ENCODE results near the gene MAPT. TPM values are rescaled to one million over a fixed set of nuclear protein-coding genes. Genes with fewer than 3 reads are reported as not detected.

MAPT gene
- total RNA-seq, 1 experiment from 2014 or later, result 1.6 TPM

DNA sequence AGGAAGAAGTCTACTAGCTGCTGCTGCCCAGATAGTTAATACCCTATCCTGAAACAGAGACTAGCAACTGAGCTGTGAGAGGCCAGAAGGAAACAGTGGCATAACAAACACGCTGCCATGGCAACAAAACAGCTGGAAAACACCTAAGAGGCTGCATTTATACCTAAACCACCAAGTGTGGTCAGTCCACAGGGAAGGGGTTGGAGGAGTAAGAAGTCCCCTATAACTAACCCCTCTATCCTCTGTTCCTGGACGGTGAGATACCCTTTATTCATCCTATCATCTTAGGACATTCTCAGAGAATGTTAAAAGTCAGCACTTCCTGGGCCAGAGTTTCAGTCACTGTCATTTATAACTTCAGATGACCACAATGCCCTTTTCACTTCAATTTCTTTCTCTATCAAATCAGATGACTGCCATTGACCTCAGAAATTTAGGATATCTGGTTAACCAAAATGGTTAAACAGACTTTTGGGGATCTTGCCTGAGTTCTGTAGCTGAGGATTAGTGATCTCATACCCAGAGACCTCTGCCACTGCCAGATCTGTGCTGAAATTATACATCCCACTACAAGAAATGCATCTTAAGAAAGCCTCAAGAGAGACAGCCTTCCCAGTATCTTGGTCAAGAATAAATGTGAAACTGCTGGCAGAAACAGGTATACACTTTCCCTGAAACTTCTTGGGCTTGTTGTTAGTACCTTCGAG is 140.9 kb downstream of the MAPT start:
- H3K36me3 Mint-ChIP-seq (ENCODE audit: insufficient read depth, unreplicated experiment), result peaks cover 88% of the 10 kb centered on the region

DNA sequence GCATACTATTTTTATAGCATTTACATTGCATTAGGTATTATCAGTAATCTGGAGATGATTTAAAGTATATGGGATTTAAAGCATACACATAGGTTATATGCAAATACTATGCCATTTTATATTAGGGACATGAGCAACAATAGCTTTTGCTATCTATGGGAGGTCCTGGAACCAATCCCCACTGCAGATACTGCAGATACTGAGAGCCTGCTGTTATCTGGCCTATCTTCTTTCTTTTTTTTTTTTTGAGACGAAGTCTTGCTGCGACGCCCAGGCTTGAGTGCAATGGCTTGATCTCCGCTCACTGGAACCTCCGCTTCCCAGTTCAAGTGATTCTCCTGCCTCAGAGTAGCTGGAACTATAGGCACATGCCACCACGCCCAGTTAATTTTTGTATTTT is 142.1 kb downstream of the MAPT start:
- no peak overlapping the region for H3K4me3 Mint-ChIP-seq (ENCODE audit: low read depth, unreplicated experiment)
- no peak for DNase-seq
- H3K36me3 Mint-ChIP-seq (ENCODE audit: insufficient read depth, unreplicated experiment), result peaks cover 88% of the 10 kb centered on the region
- no peak overlapping the region for H3K27ac Mint-ChIP-seq (ENCODE audit: unreplicated experiment)
- intact Hi-C loops (cut with micrococcal nuclease; ENCODE audit: unreplicated experiment), result no loop called here
- no peaks in the 10 kb centered on the region for H3K9me3 Mint-ChIP-seq (ENCODE audit: low read depth, unreplicated experiment)
- CTCF ChIA-PET, result interaction anchor here (0.7 to 1.5 kb wide), 4 partner anchors 8 to 749 kb away, joined by 3 to 6 read pairs (median 4); no protein-coding TSS in a partner anchor
- TF ChIP-seq, protein P1, sequence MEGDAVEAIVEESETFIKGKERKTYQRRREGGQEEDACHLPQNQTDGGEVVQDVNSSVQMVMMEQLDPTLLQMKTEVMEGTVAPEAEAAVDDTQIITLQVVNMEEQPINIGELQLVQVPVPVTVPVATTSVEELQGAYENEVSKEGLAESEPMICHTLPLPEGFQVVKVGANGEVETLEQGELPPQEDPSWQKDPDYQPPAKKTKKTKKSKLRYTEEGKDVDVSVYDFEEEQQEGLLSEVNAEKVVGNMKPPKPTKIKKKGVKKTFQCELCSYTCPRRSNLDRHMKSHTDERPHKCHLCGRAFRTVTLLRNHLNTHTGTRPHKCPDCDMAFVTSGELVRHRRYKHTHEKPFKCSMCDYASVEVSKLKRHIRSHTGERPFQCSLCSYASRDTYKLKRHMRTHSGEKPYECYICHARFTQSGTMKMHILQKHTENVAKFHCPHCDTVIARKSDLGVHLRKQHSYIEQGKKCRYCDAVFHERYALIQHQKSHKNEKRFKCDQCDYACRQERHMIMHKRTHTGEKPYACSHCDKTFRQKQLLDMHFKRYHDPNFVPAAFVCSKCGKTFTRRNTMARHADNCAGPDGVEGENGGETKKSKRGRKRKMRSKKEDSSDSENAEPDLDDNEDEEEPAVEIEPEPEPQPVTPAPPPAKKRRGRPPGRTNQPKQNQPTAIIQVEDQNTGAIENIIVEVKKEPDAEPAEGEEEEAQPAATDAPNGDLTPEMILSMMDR (IDR thresholded peaks at IDR 0.05; ENCODE audit: unreplicated experiment), result no peak
- no peaks in the 10 kb centered on the region for H3K27me3 Mint-ChIP-seq (ENCODE audit: unreplicated experiment)
- no TSS peak for BruUV-seq (replicated peaks)
- H3K4me1 Mint-ChIP-seq (ENCODE audit: low read depth, unreplicated experiment), result no peaks in the 10 kb centered on the region

More for the DNA sequence above, 140.9 kb downstream of the MAPT start:
- Mint-ChIP-seq H3K27me3 (ENCODE audit: unreplicated experiment) (no peaks in the 10 kb centered on the region), H3K4me3 (ENCODE audit: low read depth, unreplicated experiment) (no peak overlapping the region), H3K9me3 (ENCODE audit: low read depth, unreplicated experiment) (no peaks in the 10 kb centered on the region), H3K4me1 (ENCODE audit: low read depth, unreplicated experiment) (no peaks in the 10 kb centered on the region), H3K27ac (ENCODE audit: unreplicated experiment) (no peak overlapping the region)
- TF ChIP-seq, protein P1 (IDR thresholded peaks at IDR 0.05; ENCODE audit: unreplicated experiment), result no peak
- BruUV-seq (replicated peaks), result no TSS peak
- peak; percentile 33 for DNase-seq
- CTCF ChIA-PET, result interaction anchor here (1.3 to 1.5 kb wide), 3 partner anchors 9 to 19 kb away, joined by 3 to 5 read pairs (median 4); no protein-coding TSS in a partner anchor
- intact Hi-C loops (cut with micrococcal nuclease; ENCODE audit: unreplicated experiment), result no loop called here

DNA sequence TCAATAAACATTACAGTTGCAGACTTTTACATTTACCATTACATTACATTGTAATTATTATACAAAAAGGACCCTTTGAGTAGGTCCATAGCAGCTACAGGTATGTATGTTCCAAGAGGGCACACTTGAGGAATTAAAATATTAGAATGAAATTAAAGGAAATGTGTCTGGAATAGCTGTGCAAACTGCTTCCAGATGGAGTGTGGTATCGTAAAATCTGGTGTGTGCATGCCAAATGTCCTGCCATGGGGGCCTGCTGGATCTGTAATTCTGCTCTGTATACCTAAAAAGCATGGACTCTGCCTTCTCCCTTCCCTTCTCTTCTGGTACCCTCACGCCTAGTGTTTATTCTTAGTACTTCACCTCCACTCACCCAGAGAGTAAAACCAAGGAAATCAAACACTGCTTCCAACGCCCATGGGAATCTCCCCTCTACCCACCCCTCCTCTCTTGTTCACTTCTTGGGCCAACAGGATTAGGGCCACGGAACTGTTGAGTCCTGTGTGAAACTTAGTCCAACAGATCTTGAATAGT is 143.4 kb downstream of the MAPT start:
- CTCF ChIA-PET, result no interaction called here
- BruUV-seq (replicated peaks), result no TSS peak
- Mint-ChIP-seq H3K27me3 (ENCODE audit: unreplicated experiment) (no peaks in the 10 kb centered on the region), H3K4me1 (ENCODE audit: low read depth, unreplicated experiment) (no peaks in the 10 kb centered on the region), H3K36me3 (ENCODE audit: insufficient read depth, unreplicated experiment) (peaks cover 81% of the 10 kb centered on the region), H3K27ac (ENCODE audit: unreplicated experiment) (peak overlapping the region; percentile 13), H3K9me3 (ENCODE audit: low read depth, unreplicated experiment) (no peaks in the 10 kb centered on the region), H3K4me3 (ENCODE audit: low read depth, unreplicated experiment) (no peak overlapping the region)
- no peak for DNase-seq
- TF ChIP-seq, protein P1 (IDR thresholded peaks at IDR 0.05; ENCODE audit: unreplicated experiment), result no peak
- intact Hi-C loops (cut with micrococcal nuclease; ENCODE audit: unreplicated experiment), result no loop called here

DNA sequence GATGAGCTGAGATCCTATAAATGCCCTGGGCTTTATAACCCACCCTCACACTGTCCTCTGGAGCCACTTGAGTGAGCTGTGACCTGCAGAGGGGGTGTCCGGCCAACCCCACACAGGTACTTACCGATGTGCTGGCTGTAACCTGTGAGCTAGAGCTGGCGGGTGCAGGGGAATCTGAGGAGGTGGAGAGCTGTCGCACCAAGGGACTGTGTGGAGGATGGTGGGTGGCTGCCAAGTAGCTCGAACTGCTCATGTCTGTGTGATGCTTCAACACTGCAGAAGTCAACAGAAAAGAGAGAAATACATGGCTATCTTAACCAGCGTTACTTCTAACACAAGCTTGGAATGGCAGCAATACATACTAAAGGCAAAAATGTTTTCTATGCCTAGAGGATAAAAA is 144.1 kb downstream of the MAPT start:
- BruUV-seq (replicated peaks), result no TSS peak

More for the DNA sequence above, 144.1 kb downstream of the MAPT start:
- Mint-ChIP-seq H3K9me3 (ENCODE audit: low read depth, unreplicated experiment) (no peaks in the 10 kb centered on the region), H3K27me3 (ENCODE audit: unreplicated experiment) (no peaks in the 10 kb centered on the region), H3K4me3 (ENCODE audit: low read depth, unreplicated experiment) (no peak overlapping the region), H3K36me3 (ENCODE audit: insufficient read depth, unreplicated experiment) (peaks cover 81% of the 10 kb centered on the region), H3K27ac (ENCODE audit: unreplicated experiment) (peak overlapping the region; percentile 13), H3K4me1 (ENCODE audit: low read depth, unreplicated experiment) (peaks cover under 1% of the 10 kb centered on the region)
- intact Hi-C loops (cut with micrococcal nuclease; ENCODE audit: unreplicated experiment), result no loop called here
- CTCF ChIA-PET, result interaction anchor here (0.6 kb wide), 1 partner anchor 83 kb away, joined by 4 read pairs; no protein-coding TSS in a partner anchor
- no peak for DNase-seq
- TF ChIP-seq, protein P1 (IDR thresholded peaks at IDR 0.05; ENCODE audit: unreplicated experiment), result no peak

All from Calu3 (cell line).